IMR-90 (cell line): ENCODE data around the gene GRM4.

Source experiments
- BHLHE40 ChIP-seq: fragments of 150-350 bp; IDR thresholded peaks from 2 replicates; pipeline ENCODE4 v1.6.1; 2016; ENCODE audit warnings: mild to moderate bottlenecking, low read depth, low read length
- CEBPB ChIP-seq: IDR thresholded peaks from 2 replicates; pipeline ENCODE4 v1.6.1; 2012; ENCODE audit warnings: low read depth, low read length, improper control_type of control experiment
- FOS ChIP-seq: fragments of 150-350 bp; IDR thresholded peaks from 2 replicates; pipeline ENCODE4 v1.6.1; 2016; ENCODE audit warnings: low read depth, low read length
- MAZ ChIP-seq: IDR thresholded peaks from 2 replicates; pipeline ENCODE4 v1.6.1; 2012; ENCODE audit warnings: low read depth, mild to moderate bottlenecking, low read length, improper control_type of control experiment, moderate library complexity, borderline replicate concordance
- NFE2L2 ChIP-seq: fragments of 150-350 bp; IDR thresholded peaks from 2 replicates; pipeline ENCODE4 v1.6.1; 2016; ENCODE audit warnings: low read depth, mild to moderate bottlenecking, low read length
- POLR2A ChIP-seq: IDR thresholded peaks from 2 replicates; pipeline ENCODE4 v1.6.1; 2012; ENCODE audit warnings: mild to moderate bottlenecking, low read depth, low read length
- RAD21 ChIP-seq: IDR thresholded peaks from 2 replicates; pipeline ENCODE4 v1.6.1; 2012; ENCODE audit warnings: low read length, improper control_type of control experiment
- RCOR1 ChIP-seq: IDR thresholded peaks from 2 replicates; pipeline ENCODE4 v1.6.1; 2012; ENCODE audit warnings: mild to moderate bottlenecking, low read length, improper control_type of control experiment; ENCODE audit not compliant: insufficient replicate concordance
- RFX5 ChIP-seq: IDR thresholded peaks from 2 replicates; pipeline ENCODE4 v1.8.0; 2012; ENCODE audit warnings: low read depth, mild to moderate bottlenecking, low read length, moderate library complexity
- SMC3 ChIP-seq: fragments of 150-350 bp; IDR thresholded peaks from 2 replicates; pipeline ENCODE4 v1.6.1; 2016; ENCODE audit warnings: low read depth, mild to moderate bottlenecking, antibody characterized with exemption, low read length, moderate library complexity
- TF ChIP-seq, protein P1 (sequence below): fragments of 150-350 bp; IDR thresholded peaks from 2 replicates; pipeline ENCODE4 v1.6.1; 2016; ENCODE audit warnings: low read depth, mild to moderate bottlenecking, low read length, moderate library complexity, borderline replicate concordance
- TF ChIP-seq, protein P2 (sequence below): conservative IDR thresholded peaks from 2 replicates; pipeline ENCODE4 v1.5.1; 2012; ENCODE audit warnings: mild to moderate bottlenecking, low read depth, low read length, improper control_type of control experiment
- TF ChIP-seq, protein P3 (sequence below): fragments of 150-350 bp; IDR thresholded peaks from 2 replicates; pipeline ENCODE4 v1.6.1; 2017; ENCODE audit warnings: mild to moderate bottlenecking, antibody characterized with exemption, low read length, low read depth

DNA sequence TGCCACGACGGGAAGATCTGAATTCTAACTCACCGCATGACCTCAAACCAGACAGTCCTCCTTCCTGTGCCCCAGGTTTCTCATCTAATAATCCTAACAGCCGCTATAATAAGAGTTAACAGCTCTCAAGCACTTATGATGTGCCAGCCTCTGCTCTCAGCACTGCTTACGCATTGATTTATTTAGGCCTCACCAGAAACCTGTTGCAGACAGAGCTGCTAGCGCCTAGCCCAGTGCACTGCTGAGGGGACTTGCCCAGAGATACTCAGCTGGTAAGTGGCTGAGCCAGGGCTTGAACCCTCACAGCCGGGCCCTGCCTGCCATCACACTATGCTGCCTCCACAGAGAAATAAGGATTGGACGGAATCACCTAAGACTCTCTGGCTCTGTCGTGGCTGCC is 37.7 kb downstream of the GRM4 start:
- TF ChIP-seq, protein P1, sequence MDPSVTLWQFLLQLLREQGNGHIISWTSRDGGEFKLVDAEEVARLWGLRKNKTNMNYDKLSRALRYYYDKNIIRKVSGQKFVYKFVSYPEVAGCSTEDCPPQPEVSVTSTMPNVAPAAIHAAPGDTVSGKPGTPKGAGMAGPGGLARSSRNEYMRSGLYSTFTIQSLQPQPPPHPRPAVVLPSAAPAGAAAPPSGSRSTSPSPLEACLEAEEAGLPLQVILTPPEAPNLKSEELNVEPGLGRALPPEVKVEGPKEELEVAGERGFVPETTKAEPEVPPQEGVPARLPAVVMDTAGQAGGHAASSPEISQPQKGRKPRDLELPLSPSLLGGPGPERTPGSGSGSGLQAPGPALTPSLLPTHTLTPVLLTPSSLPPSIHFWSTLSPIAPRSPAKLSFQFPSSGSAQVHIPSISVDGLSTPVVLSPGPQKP, result no peak
- TF ChIP-seq POLR2A (no peak), RAD21 (no peak), CEBPB (no peak), BHLHE40 (no peak), RCOR1 (no peak), MAZ (no peak), NFE2L2 (no peak), SMC3 (no peak), FOS (no peak), RFX5 (no peak)
- TF ChIP-seq, protein P2, sequence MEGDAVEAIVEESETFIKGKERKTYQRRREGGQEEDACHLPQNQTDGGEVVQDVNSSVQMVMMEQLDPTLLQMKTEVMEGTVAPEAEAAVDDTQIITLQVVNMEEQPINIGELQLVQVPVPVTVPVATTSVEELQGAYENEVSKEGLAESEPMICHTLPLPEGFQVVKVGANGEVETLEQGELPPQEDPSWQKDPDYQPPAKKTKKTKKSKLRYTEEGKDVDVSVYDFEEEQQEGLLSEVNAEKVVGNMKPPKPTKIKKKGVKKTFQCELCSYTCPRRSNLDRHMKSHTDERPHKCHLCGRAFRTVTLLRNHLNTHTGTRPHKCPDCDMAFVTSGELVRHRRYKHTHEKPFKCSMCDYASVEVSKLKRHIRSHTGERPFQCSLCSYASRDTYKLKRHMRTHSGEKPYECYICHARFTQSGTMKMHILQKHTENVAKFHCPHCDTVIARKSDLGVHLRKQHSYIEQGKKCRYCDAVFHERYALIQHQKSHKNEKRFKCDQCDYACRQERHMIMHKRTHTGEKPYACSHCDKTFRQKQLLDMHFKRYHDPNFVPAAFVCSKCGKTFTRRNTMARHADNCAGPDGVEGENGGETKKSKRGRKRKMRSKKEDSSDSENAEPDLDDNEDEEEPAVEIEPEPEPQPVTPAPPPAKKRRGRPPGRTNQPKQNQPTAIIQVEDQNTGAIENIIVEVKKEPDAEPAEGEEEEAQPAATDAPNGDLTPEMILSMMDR, result no peak
- TF ChIP-seq, protein P3, sequence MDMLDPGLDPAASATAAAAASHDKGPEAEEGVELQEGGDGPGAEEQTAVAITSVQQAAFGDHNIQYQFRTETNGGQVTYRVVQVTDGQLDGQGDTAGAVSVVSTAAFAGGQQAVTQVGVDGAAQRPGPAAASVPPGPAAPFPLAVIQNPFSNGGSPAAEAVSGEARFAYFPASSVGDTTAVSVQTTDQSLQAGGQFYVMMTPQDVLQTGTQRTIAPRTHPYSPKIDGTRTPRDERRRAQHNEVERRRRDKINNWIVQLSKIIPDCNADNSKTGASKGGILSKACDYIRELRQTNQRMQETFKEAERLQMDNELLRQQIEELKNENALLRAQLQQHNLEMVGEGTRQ, result no peak
